HepG2 (cell line): ENCODE measurements around the gene DNAJC7. TPM values are rescaled to one million over a fixed set of nuclear protein-coding genes. Genes with fewer than 3 reads are reported as not detected.

Source experiments
- ARNTL ChIP-seq: sonication (generic); formaldehyde crosslinking; IDR thresholded peaks from 2 replicates; pipeline ENCODE4 v1.4.0; 2020; ENCODE audit warnings: mild to moderate bottlenecking, missing genetic modification reagents
- BORCS8-MEF2B ChIP-seq: sonication (generic); formaldehyde crosslinking; IDR thresholded peaks from 2 replicates; pipeline ENCODE4 v1.8.0; 2022; ENCODE audit warnings: mild to moderate bottlenecking, missing genetic modification reagents
- CBFB ChIP-seq: sonication (generic); formaldehyde crosslinking; IDR thresholded peaks from 2 replicates; pipeline ENCODE4 v1.4.0; 2020; ENCODE audit warnings: missing genetic modification reagents
- EP300 ChIP-seq, 3 experiments: sonication (generic) in 1 of 3; formaldehyde crosslinking in 1 of 3; IDR thresholded peaks; 2 replicates each; pipeline versions ENCODE4 v1.5.1 to v1.6.1; 2011 to 2020; ENCODE audit warnings: low read depth in 2 of 3, low read length in 2 of 3, borderline replicate concordance in 1 of 3, improper control_type of control experiment in 1 of 3, mild to moderate bottlenecking in 1 of 3, missing genetic modification reagents in 1 of 3, moderate library complexity in 1 of 3
- HHEX ChIP-seq: IDR thresholded peaks from 2 replicates; pipeline ENCODE4 v1.6.1; 2016; ENCODE audit warnings: control low read depth
- HNF4A ChIP-seq: sonication (generic); formaldehyde crosslinking; IDR thresholded peaks from 2 replicates; pipeline ENCODE4 v1.4.0; 2020; ENCODE audit warnings: missing genetic modification reagents
- KLF15 ChIP-seq: sonication (generic); formaldehyde crosslinking; IDR thresholded peaks from 2 replicates; pipeline ENCODE4 v1.8.1; 2023; ENCODE audit warnings: borderline replicate concordance, mild to moderate bottlenecking, inconsistent platforms, missing genetic modification reagents, mixed read lengths
- MEF2D ChIP-seq: sonication (generic); formaldehyde crosslinking; IDR thresholded peaks from 2 replicates; pipeline ENCODE4 v1.5.1; 2020; ENCODE audit warnings: mild to moderate bottlenecking, missing genetic modification reagents
- NR1H2 ChIP-seq: sonication (generic); formaldehyde crosslinking; IDR thresholded peaks from 2 replicates; pipeline ENCODE4 v1.8.1; 2022; ENCODE audit warnings: low read depth, missing genetic modification reagents, borderline replicate concordance
- NR2C2 ChIP-seq: sonication (generic); formaldehyde crosslinking; IDR thresholded peaks from 2 replicates; pipeline ENCODE4 v1.4.0; 2020; ENCODE audit warnings: missing genetic modification reagents, mild to moderate bottlenecking, moderate library complexity, borderline replicate concordance
- PAWR ChIP-seq: sonication (generic); formaldehyde crosslinking; IDR thresholded peaks from 2 replicates; pipeline ENCODE4 v1.4.0; 2020; ENCODE audit warnings: missing genetic modification reagents, mild to moderate bottlenecking, borderline replicate concordance
- SMAD3 ChIP-seq: sonication (generic); formaldehyde crosslinking; IDR thresholded peaks from 2 replicates; pipeline ENCODE4 v1.4.0; 2020; ENCODE audit warnings: missing genetic modification reagents
- SOX13 ChIP-seq, 3 experiments: fragments of 450-650 bp in 1 of 3; sonication (generic) in 1 of 3; formaldehyde crosslinking in 1 of 3; IDR thresholded peaks in 2 of 3; conservative IDR thresholded peaks in 1 of 3; 2 replicates each; pipeline versions ENCODE4 v1.5.0 to v1.6.1; 2016 to 2020; ENCODE audit warnings: antibody characterized with exemption in 1 of 3, mild to moderate bottlenecking in 1 of 3, missing compliant biosample characterization in 1 of 3, missing genetic modification reagents in 1 of 3, moderate library complexity in 1 of 3
- TAF1 ChIP-seq: sonication (generic); formaldehyde crosslinking; IDR thresholded peaks from 2 replicates; pipeline ENCODE4 v1.4.0; 2020; ENCODE audit warnings: missing genetic modification reagents
- ZIK1 ChIP-seq: sonication (generic); formaldehyde crosslinking; IDR thresholded peaks from 2 replicates; pipeline ENCODE4 v1.5.0; 2020; ENCODE audit warnings: mild to moderate bottlenecking, low read depth, missing genetic modification reagents, borderline replicate concordance
- ZNF3 ChIP-seq: IDR thresholded peaks from 2 replicates; pipeline ENCODE4 v1.7.0; 2017; ENCODE audit warnings: inconsistent platforms
- ZNF431 ChIP-seq: sonication (generic); formaldehyde crosslinking; IDR thresholded peaks from 2 replicates; pipeline ENCODE4 v1.9.0; 2022; ENCODE audit warnings: missing genetic modification reagents, low read depth, mild to moderate bottlenecking, borderline replicate concordance
- ZNF577 ChIP-seq: sonication (generic); formaldehyde crosslinking; IDR thresholded peaks from 2 replicates; pipeline ENCODE4 v1.4.0; 2020; ENCODE audit warnings: mild to moderate bottlenecking, low read depth, missing genetic modification reagents, borderline replicate concordance
- ZNF747 ChIP-seq: sonication (generic); formaldehyde crosslinking; IDR thresholded peaks from 2 replicates; pipeline ENCODE4 v1.8.1; 2023; ENCODE audit warnings: missing genetic modification reagents, mild to moderate bottlenecking, borderline replicate concordance
- polyA plus RNA-seq, 8 experiments: library from polyadenylated mRNA; depleted of rRNA in 3 of 8; stranded (reverse) in 7 of 8; unstranded in 1 of 8; fragments of >200 nt; fragmentation: Illumina TruSeq in 4 of 8; extraction: Trizol in 4 of 8; gene quantifications; 2 replicates each; pipeline versions ENCODE4 v1.2.1 to v1.2.3, GENCODE V29; 2011 to 2016; ENCODE audit warnings: low read depth in 4 of 8, missing spikeins in 1 of 8, mixed read lengths in 1 of 8; ENCODE audit not compliant: insufficient read depth in 1 of 8
- total RNA-seq, 5 experiments: library from RNA; depleted of rRNA; stranded (reverse); fragments of >200 nt; fragmentation: Illumina TruSeq; extraction: Trizol; gene quantifications; 2 replicates each; pipeline ENCODE4 v1.2.3, GENCODE V29; 2016; ENCODE audit warnings: low read depth in 1 of 5
- TF ChIP-seq, protein P1 (sequence below): sonication (generic); formaldehyde crosslinking; IDR thresholded peaks from 2 replicates; pipeline ENCODE4; 2020; ENCODE audit warnings: missing genetic modification reagents, mild to moderate bottlenecking, borderline replicate concordance
- TF ChIP-seq, protein P2 (sequence below): sonication (generic); formaldehyde crosslinking; IDR thresholded peaks from 2 replicates; pipeline ENCODE4 v1.4.0; 2020; ENCODE audit warnings: missing genetic modification reagents, borderline replicate concordance
- TF ChIP-seq, protein P3 (sequence below): sonication (generic); formaldehyde crosslinking; IDR thresholded peaks from 2 replicates; pipeline ENCODE4 v1.4.0; 2020; ENCODE audit warnings: missing genetic modification reagents

Gene DNAJC7
- total and polyA plus RNA-seq, 2 of the 13 experiments (the other 11 are each of a cell fraction or from before 2014, with no cell fraction given): 47.7 to 132 TPM

DNA sequence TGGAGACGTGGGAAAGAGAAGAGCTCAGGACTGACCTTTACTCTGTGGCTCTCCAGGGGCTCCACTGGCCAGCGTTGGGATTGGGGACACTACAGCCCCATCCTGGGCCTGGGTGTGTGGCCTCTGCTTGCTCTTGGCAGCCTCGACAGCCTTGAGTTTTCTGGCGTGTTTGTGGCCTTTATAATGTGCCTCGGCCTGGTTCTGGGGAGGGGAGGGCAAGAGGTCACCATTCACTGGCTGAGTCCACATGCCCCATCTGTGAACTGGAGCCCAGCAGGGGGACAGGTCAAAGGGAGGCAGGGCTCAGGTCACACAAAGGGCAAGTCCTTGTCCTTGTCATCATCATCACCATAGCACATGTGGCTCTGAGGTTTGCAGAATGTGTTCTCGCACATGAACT, 14.3 kb upstream of the DNAJC7 start (continued):
- TF ChIP-seq, protein P1, sequence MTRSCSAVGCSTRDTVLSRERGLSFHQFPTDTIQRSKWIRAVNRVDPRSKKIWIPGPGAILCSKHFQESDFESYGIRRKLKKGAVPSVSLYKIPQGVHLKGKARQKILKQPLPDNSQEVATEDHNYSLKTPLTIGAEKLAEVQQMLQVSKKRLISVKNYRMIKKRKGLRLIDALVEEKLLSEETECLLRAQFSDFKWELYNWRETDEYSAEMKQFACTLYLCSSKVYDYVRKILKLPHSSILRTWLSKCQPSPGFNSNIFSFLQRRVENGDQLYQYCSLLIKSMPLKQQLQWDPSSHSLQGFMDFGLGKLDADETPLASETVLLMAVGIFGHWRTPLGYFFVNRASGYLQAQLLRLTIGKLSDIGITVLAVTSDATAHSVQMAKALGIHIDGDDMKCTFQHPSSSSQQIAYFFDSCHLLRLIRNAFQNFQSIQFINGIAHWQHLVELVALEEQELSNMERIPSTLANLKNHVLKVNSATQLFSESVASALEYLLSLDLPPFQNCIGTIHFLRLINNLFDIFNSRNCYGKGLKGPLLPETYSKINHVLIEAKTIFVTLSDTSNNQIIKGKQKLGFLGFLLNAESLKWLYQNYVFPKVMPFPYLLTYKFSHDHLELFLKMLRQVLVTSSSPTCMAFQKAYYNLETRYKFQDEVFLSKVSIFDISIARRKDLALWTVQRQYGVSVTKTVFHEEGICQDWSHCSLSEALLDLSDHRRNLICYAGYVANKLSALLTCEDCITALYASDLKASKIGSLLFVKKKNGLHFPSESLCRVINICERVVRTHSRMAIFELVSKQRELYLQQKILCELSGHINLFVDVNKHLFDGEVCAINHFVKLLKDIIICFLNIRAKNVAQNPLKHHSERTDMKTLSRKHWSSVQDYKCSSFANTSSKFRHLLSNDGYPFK (CRISPR knock-in tag): 0 out of 2 replicates have a peak, but pooled peaks have one; percentile 27
- TF ChIP-seq ZNF747 (CRISPR knock-in tag) (no peak), NR2C2 (CRISPR knock-in tag) (peak; percentile 80), ZNF431 (CRISPR knock-in tag) (no peak), ZNF3 (CRISPR knock-in tag) (no peak), NR1H2 (CRISPR knock-in tag) (no peak), ZIK1 (no peak), ARNTL (CRISPR knock-in tag) (no peak), HNF4A (CRISPR knock-in tag) (peak; percentile 82), MEF2D (CRISPR knock-in tag) (no peak), SMAD3 (CRISPR knock-in tag) (no peak), ZNF577 (CRISPR knock-in tag) (no peak), PAWR (CRISPR knock-in tag) (no peak), HHEX (CRISPR knock-in tag) (no peak), KLF15 (CRISPR knock-in tag) (no peak), TAF1 (CRISPR knock-in tag) (no peak), EP300 (IDR thresholded peaks at IDR 0.05; ENCODE audit: low read depth in 2 of 2, low read length in 2 of 2) (peak in 1 of 2 experiments; percentile 34; a peak in 1 of 4 replicates), EP300 (CRISPR knock-in tag; IDR thresholded peaks at IDR 0.05; ENCODE audit: borderline replicate concordance) (no peak), SOX13 (IDR thresholded peaks at IDR 0.05) (no peak), SOX13 (CRISPR knock-in tag; conservative IDR thresholded peaks at IDR 0.05 in 1 of 2, IDR thresholded peaks at IDR 0.05 in 1 of 2) (peak in 1 of 2 experiments; percentile 36; a peak in 1 of 4 replicates), BORCS8-MEF2B (0 out of 2 replicates have a peak, but pooled peaks have one; percentile 53), CBFB (CRISPR knock-in tag) (no peak)
- TF ChIP-seq, protein P2, sequence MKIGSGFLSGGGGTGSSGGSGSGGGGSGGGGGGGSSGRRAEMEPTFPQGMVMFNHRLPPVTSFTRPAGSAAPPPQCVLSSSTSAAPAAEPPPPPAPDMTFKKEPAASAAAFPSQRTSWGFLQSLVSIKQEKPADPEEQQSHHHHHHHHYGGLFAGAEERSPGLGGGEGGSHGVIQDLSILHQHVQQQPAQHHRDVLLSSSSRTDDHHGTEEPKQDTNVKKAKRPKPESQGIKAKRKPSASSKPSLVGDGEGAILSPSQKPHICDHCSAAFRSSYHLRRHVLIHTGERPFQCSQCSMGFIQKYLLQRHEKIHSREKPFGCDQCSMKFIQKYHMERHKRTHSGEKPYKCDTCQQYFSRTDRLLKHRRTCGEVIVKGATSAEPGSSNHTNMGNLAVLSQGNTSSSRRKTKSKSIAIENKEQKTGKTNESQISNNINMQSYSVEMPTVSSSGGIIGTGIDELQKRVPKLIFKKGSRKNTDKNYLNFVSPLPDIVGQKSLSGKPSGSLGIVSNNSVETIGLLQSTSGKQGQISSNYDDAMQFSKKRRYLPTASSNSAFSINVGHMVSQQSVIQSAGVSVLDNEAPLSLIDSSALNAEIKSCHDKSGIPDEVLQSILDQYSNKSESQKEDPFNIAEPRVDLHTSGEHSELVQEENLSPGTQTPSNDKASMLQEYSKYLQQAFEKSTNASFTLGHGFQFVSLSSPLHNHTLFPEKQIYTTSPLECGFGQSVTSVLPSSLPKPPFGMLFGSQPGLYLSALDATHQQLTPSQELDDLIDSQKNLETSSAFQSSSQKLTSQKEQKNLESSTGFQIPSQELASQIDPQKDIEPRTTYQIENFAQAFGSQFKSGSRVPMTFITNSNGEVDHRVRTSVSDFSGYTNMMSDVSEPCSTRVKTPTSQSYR (CRISPR knock-in tag): no peak
- TF ChIP-seq, protein P3, sequence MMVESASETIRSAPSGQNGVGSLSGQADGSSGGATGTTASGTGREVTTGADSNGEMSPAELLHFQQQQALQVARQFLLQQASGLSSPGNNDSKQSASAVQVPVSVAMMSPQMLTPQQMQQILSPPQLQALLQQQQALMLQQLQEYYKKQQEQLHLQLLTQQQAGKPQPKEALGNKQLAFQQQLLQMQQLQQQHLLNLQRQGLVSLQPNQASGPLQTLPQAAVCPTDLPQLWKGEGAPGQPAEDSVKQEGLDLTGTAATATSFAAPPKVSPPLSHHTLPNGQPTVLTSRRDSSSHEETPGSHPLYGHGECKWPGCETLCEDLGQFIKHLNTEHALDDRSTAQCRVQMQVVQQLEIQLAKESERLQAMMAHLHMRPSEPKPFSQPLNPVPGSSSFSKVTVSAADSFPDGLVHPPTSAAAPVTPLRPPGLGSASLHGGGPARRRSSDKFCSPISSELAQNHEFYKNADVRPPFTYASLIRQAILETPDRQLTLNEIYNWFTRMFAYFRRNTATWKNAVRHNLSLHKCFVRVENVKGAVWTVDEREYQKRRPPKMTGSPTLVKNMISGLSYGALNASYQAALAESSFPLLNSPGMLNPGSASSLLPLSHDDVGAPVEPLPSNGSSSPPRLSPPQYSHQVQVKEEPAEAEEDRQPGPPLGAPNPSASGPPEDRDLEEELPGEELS (CRISPR knock-in tag): 0 out of 2 replicates have a peak, but pooled peaks have one; percentile 11
